ENCODE results near the gene AMH. TPM values are rescaled to one million over a fixed set of nuclear protein-coding genes. Genes with fewer than 3 reads are reported as not detected.

The AMH gene
- polyA plus RNA-seq, 1 of the 3 experiments (the other 2 are of a cell fraction), result 18.1 TPM

DNA sequence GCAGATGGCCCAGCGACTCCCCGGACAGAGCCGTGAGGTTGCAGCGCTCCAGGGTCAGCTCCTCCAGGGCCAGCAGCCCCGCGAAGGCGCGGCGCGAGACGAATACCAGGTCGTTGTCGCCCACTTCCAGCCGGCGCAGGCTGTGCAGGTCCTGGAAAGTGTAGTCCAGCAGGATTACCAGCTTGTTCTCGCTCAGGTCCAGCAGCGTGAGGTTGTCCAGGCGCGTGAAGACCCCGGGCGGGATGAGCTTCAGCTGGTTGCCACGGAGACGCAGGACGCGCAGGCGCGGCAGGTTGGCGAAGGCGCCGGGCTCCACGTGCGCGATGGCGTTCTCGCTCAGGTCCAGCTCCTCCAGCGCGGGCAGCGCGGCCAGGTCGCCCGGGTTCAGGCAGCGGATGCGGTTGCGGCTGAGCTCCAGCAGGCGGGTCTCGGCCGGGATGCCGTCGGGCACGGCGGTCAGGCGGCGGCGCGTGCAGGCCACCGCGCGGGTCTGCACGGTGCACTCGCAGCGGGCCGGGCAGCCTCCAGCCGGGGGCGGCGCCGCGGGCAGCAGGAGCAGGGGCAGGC is 42.1 kb downstream of the AMH start:
- WGBS (ENCODE audit: low lambda C conversion rate), result 10% methylated on average over 2 of the region's 67 CpGs
- H3K4me3 ChIP-seq (ENCODE audit: low read depth in 2 of 2, low read length in 1 of 2), result peak overlapping the region in 1 of 2 experiments; percentile 12; a peak in 2 of 4 replicates
- CTCF ChIA-PET, result interaction anchor here (0.6 to 3.3 kb wide), 10 partner anchors 9 to 313 kb away, joined by 3 to 21 read pairs (median 6); partner anchors contain the start of gene LINGO3

More for the DNA sequence above, 42.1 kb downstream of the AMH start:
- Histone ChIP-seq H3K79me2 (ENCODE audit: insufficient read depth) (no peaks in the 10 kb centered on the region), H3F3A (replicated peaks; ENCODE audit: insufficient read depth) (peaks cover 25% of the 10 kb centered on the region), H3K4me1 (ENCODE audit: control insufficient read depth in 1 of 2, insufficient read depth in 2 of 2, low read depth in 1 of 2, low read length in 1 of 2) (peaks cover 4 to 26% of the 10 kb centered on the region in 2 experiments; a peak in 1 of 4 replicates), H3K27ac (ENCODE audit: low read depth in 2 of 2, low read length in 1 of 2) (no peak overlapping the region), H3K27me3 (ENCODE audit: insufficient read depth) (peaks cover 37% of the 10 kb centered on the region), H3K9me3 (no peaks in the 10 kb centered on the region), H3K36me3 (replicated peaks in 1 of 2; ENCODE audit: control insufficient read depth in 1 of 2, insufficient read depth in 2 of 2, low read length in 1 of 2) (no peaks in the 10 kb centered on the region), H3K9me2 (no peaks in the 10 kb centered on the region), H4K20me1 (ENCODE audit: insufficient read depth) (peaks cover 16% of the 10 kb centered on the region; the same call in 1 of the 2 replicates), H2AFZ (ENCODE audit: low read depth) (no peak overlapping the region), H3K4me2 (peak overlapping the region; percentile 66; the same call in 1 of the 2 replicates), H3K9ac (no peak overlapping the region)
- peak; percentile 84 for DNase-seq
- POLR2A ChIA-PET, result interaction anchor here (0.8 to 1.0 kb wide), 3 partner anchors 9 to 21 kb away, joined by 3 to 4 read pairs (median 3); partner anchors contain the start of gene PEAK3
- TF ChIP-seq FOXJ3 (CRISPR knock-in tag; IDR thresholded peaks at IDR 0.05), result peak; percentile 55; the same call in 1 of the 2 replicates
- TF ChIP-seq TEAD4 (IDR thresholded peaks at IDR 0.05; ENCODE audit: borderline replicate concordance, insufficient read depth), result no peak
- TF ChIP-seq, protein P1, sequence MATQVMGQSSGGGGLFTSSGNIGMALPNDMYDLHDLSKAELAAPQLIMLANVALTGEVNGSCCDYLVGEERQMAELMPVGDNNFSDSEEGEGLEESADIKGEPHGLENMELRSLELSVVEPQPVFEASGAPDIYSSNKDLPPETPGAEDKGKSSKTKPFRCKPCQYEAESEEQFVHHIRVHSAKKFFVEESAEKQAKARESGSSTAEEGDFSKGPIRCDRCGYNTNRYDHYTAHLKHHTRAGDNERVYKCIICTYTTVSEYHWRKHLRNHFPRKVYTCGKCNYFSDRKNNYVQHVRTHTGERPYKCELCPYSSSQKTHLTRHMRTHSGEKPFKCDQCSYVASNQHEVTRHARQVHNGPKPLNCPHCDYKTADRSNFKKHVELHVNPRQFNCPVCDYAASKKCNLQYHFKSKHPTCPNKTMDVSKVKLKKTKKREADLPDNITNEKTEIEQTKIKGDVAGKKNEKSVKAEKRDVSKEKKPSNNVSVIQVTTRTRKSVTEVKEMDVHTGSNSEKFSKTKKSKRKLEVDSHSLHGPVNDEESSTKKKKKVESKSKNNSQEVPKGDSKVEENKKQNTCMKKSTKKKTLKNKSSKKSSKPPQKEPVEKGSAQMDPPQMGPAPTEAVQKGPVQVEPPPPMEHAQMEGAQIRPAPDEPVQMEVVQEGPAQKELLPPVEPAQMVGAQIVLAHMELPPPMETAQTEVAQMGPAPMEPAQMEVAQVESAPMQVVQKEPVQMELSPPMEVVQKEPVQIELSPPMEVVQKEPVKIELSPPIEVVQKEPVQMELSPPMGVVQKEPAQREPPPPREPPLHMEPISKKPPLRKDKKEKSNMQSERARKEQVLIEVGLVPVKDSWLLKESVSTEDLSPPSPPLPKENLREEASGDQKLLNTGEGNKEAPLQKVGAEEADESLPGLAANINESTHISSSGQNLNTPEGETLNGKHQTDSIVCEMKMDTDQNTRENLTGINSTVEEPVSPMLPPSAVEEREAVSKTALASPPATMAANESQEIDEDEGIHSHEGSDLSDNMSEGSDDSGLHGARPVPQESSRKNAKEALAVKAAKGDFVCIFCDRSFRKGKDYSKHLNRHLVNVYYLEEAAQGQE (IDR thresholded peaks at IDR 0.05; ENCODE audit: low read depth, low read length), result no peak
- no peak for TF ChIP-seq GATA2 (CRISPR knock-in tag; IDR thresholded peaks at IDR 0.05)
- TF ChIP-seq, protein P2, sequence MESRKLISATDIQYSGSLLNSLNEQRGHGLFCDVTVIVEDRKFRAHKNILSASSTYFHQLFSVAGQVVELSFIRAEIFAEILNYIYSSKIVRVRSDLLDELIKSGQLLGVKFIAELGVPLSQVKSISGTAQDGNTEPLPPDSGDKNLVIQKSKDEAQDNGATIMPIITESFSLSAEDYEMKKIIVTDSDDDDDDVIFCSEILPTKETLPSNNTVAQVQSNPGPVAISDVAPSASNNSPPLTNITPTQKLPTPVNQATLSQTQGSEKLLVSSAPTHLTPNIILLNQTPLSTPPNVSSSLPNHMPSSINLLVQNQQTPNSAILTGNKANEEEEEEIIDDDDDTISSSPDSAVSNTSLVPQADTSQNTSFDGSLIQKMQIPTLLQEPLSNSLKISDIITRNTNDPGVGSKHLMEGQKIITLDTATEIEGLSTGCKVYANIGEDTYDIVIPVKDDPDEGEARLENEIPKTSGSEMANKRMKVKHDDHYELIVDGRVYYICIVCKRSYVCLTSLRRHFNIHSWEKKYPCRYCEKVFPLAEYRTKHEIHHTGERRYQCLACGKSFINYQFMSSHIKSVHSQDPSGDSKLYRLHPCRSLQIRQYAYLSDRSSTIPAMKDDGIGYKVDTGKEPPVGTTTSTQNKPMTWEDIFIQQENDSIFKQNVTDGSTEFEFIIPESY (IDR thresholded peaks at IDR 0.05; ENCODE audit: borderline replicate concordance, low read depth), result no peak
- peak; percentile 83 for TF ChIP-seq MXI1 (IDR thresholded peaks at IDR 0.05; ENCODE audit: low read depth, low read length)
- TF ChIP-seq, protein P3, sequence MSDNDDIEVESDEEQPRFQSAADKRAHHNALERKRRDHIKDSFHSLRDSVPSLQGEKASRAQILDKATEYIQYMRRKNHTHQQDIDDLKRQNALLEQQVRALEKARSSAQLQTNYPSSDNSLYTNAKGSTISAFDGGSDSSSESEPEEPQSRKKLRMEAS (IDR thresholded peaks at IDR 0.05; ENCODE audit: low read depth), result 0 out of 2 replicates have a peak, but pooled peaks have one; percentile 27
- peak; percentile 38; the same call in 1 of the 2 replicates for TF ChIP-seq NRF1 (IDR thresholded peaks at IDR 0.05; ENCODE audit: low read depth, low read length)
- no peak for TF ChIP-seq JUND (IDR thresholded peaks at IDR 0.05)
- no peak for TF ChIP-seq TAF1 (IDR thresholded peaks at IDR 0.05; ENCODE audit: borderline replicate concordance, low read depth, low read length)
